Measurements from ENCODE around the gene CUL9.

DNA sequence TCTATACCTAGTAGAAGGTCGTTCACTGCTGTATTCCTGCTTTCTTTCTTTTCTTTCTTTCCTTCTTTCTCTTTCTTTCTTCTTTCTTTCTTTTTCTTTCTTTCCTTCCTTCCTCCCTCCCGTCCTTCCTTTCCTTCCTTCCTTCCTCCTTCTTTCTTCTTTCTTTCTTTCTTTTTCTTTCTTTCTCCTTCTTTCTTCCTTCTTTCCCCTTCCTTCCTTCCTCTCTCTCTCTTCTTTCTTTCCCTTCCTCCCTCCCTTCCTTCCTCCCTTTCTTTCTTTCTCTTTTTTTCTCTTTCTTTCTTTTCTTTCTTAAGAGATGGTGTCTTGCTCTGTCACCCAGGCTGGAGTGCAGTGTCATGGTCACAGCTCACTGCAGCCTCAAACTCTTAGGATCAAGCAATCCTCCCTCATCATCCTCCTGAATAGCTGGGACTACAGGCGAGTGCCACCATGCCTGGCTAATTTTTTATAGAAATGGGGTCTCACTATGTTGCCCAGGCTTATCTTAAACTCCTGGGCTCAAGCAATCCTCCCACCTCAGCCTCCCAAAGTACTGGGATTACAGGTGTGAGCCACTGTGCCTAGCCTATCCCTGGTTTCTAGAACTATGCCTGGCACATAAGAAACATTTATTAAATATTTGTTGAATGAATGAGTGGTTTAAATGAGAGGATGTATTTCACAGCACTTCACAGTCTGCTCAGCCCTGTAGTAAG, 49.9 kb downstream of the CUL9 start:
- no peak for TF ChIP-seq EP300 (IDR thresholded peaks at IDR 0.05; ENCODE audit: low read depth)
- TF ChIP-seq POLR2A (IDR thresholded peaks at IDR 0.05), result no peak
- TF ChIP-seq CTCF (IDR thresholded peaks at IDR 0.05), result no peak
